Measurements from ENCODE around the gene HOGA1. TPM values are rescaled to one million over a fixed set of nuclear protein-coding genes. Genes with fewer than 3 reads are reported as not detected.
"Not testable (repeated sequence)": the region's sequence is repeated elsewhere in the genome, so short reads cannot be mapped to it uniquely, and the experiment has no call there.

Gene HOGA1
- polyA plus RNA-seq, 1 of the 3 experiments (the other 2 are of a cell fraction), result 2.9 TPM

GRCh38 chr10:97553575-97554031 is 30.6 kb upstream of the HOGA1 start:
- H4K20me1 ChIP-seq (ENCODE audit: insufficient read depth), result no peaks in the 10 kb centered on the region
- H3K4me2 ChIP-seq, result no peak overlapping the region; the same call in 1 of the 2 replicates
- ChIA-PET CTCF (interaction anchor here (0.6 to 8.4 kb wide), 31 partner anchors 8 to 376 kb away, joined by 3 to 132 read pairs (median 4); partner anchors contain the start of genes ANKRD2, C10orf62, EXOSC1 and HOGA1), POLR2A (interaction anchor here (1.2 to 1.6 kb wide), 3 partner anchors 54 to 92 kb away, joined by 3 to 4 read pairs (median 4); partner anchors contain the start of gene UBTD1)
- TF ChIP-seq JUND (IDR thresholded peaks at IDR 0.05) (no peak), FOSL2 (IDR thresholded peaks at IDR 0.05; ENCODE audit: borderline replicate concordance, low read depth) (no peak), YY1 (IDR thresholded peaks at IDR 0.05; ENCODE audit: low read depth) (no peak), TAF1 (IDR thresholded peaks at IDR 0.05; ENCODE audit: borderline replicate concordance, low read depth, low read length) (no peak), SMC3 (IDR thresholded peaks at IDR 0.05; ENCODE audit: low read depth, low read length) (peak; percentile 92), CHD2 (IDR thresholded peaks at IDR 0.05; ENCODE audit: low read length, partially characterized antibody) (peak; percentile 31), NRF1 (IDR thresholded peaks at IDR 0.05; ENCODE audit: low read depth, low read length) (peak; percentile 4; the same call in 1 of the 2 replicates), EZH2phosphoT487 (IDR thresholded peaks at IDR 0.05; ENCODE audit: borderline replicate concordance, low read depth) (no peak), RAD21 (IDR thresholded peaks at IDR 0.05; ENCODE audit: low read length) (peak; percentile 91), GATA2 (CRISPR knock-in tag; IDR thresholded peaks at IDR 0.05) (no peak)
- TF ChIP-seq, protein P1, sequence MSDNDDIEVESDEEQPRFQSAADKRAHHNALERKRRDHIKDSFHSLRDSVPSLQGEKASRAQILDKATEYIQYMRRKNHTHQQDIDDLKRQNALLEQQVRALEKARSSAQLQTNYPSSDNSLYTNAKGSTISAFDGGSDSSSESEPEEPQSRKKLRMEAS (IDR thresholded peaks at IDR 0.05; ENCODE audit: low read depth), result peak; percentile 39; the same call in 1 of the 2 replicates
- TF ChIP-seq, protein P2, sequence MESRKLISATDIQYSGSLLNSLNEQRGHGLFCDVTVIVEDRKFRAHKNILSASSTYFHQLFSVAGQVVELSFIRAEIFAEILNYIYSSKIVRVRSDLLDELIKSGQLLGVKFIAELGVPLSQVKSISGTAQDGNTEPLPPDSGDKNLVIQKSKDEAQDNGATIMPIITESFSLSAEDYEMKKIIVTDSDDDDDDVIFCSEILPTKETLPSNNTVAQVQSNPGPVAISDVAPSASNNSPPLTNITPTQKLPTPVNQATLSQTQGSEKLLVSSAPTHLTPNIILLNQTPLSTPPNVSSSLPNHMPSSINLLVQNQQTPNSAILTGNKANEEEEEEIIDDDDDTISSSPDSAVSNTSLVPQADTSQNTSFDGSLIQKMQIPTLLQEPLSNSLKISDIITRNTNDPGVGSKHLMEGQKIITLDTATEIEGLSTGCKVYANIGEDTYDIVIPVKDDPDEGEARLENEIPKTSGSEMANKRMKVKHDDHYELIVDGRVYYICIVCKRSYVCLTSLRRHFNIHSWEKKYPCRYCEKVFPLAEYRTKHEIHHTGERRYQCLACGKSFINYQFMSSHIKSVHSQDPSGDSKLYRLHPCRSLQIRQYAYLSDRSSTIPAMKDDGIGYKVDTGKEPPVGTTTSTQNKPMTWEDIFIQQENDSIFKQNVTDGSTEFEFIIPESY (IDR thresholded peaks at IDR 0.05; ENCODE audit: borderline replicate concordance, low read depth), result no peak
- TF ChIP-seq, protein P3, sequence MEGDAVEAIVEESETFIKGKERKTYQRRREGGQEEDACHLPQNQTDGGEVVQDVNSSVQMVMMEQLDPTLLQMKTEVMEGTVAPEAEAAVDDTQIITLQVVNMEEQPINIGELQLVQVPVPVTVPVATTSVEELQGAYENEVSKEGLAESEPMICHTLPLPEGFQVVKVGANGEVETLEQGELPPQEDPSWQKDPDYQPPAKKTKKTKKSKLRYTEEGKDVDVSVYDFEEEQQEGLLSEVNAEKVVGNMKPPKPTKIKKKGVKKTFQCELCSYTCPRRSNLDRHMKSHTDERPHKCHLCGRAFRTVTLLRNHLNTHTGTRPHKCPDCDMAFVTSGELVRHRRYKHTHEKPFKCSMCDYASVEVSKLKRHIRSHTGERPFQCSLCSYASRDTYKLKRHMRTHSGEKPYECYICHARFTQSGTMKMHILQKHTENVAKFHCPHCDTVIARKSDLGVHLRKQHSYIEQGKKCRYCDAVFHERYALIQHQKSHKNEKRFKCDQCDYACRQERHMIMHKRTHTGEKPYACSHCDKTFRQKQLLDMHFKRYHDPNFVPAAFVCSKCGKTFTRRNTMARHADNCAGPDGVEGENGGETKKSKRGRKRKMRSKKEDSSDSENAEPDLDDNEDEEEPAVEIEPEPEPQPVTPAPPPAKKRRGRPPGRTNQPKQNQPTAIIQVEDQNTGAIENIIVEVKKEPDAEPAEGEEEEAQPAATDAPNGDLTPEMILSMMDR (IDR thresholded peaks at IDR 0.05), result peak; percentile 91
- TF ChIP-seq, protein P4, sequence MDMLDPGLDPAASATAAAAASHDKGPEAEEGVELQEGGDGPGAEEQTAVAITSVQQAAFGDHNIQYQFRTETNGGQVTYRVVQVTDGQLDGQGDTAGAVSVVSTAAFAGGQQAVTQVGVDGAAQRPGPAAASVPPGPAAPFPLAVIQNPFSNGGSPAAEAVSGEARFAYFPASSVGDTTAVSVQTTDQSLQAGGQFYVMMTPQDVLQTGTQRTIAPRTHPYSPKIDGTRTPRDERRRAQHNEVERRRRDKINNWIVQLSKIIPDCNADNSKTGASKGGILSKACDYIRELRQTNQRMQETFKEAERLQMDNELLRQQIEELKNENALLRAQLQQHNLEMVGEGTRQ (IDR thresholded peaks at IDR 0.05; ENCODE audit: borderline replicate concordance, low read depth, low read length), result no peak
- no peaks in the 10 kb centered on the region for H3F3A ChIP-seq (replicated peaks; ENCODE audit: insufficient read depth)
- no peaks in the 10 kb centered on the region for H3K27me3 ChIP-seq (ENCODE audit: insufficient read depth)
- 32% methylated on average over 6 of the region's 6 CpGs for WGBS (ENCODE audit: low lambda C conversion rate)
- H3K9me2 ChIP-seq, result no peaks in the 10 kb centered on the region
- no peaks in the 10 kb centered on the region for H3K36me3 ChIP-seq (replicated peaks in 1 of 2; ENCODE audit: control insufficient read depth in 1 of 2, insufficient read depth in 2 of 2, low read length in 1 of 2)
- H3K4me1 ChIP-seq (ENCODE audit: control insufficient read depth in 1 of 2, insufficient read depth in 2 of 2, low read depth in 1 of 2, low read length in 1 of 2), result peaks cover 12 to 23% of the 10 kb centered on the region in 2 experiments; a peak in 3 of 4 replicates
- H3K27ac ChIP-seq (ENCODE audit: low read depth in 2 of 2, low read length in 1 of 2), result no peak overlapping the region
- H3K4me3 ChIP-seq (ENCODE audit: low read depth in 2 of 2, low read length in 1 of 2), result no peak overlapping the region; a peak in 1 of 4 replicates
- H3K9ac ChIP-seq, result no peak overlapping the region
- peaks cover 34% of the 10 kb centered on the region for H3K79me2 ChIP-seq (ENCODE audit: insufficient read depth)
- H2AFZ ChIP-seq (ENCODE audit: low read depth), result no peak overlapping the region
- H3K9me3 ChIP-seq, result no peaks in the 10 kb centered on the region
- peak; percentile 80 for DNase-seq

DNA sequence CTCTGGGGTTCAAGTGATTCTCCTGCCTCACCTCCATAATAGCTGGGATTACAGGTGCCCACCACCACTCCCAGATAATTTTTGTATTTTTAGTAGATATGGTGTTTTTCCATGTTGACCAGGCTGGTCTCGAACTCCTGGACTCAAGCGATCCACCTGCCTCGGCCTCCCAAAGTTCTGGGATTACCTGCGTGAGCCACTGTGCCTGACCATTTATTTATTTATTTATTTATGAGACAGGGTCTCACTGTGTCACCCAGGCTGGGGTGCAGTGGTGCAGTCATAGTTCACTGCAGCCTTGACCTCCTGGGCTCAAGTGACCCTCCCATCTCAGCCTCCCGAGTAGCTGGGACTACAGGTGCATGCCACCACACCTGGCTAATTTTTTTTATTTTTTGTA is 29.9 kb upstream of the HOGA1 start:
- peaks cover 8 to 16% of the 10 kb centered on the region in 2 experiments; a peak in 3 of 4 replicates for H3K4me1 ChIP-seq (ENCODE audit: control insufficient read depth in 1 of 2, insufficient read depth in 2 of 2, low read depth in 1 of 2, low read length in 1 of 2)
- not testable (repeated sequence) for DNase-seq; H3K9me3 ChIP-seq; H3K27ac ChIP-seq (ENCODE audit: low read depth in 2 of 2, low read length in 1 of 2); H3K36me3 ChIP-seq (replicated peaks in 1 of 2; ENCODE audit: control insufficient read depth in 1 of 2, insufficient read depth in 2 of 2, low read length in 1 of 2); H3K9ac ChIP-seq; H3K4me3 ChIP-seq (ENCODE audit: low read depth in 2 of 2, low read length in 1 of 2); H3K27me3 ChIP-seq (ENCODE audit: insufficient read depth); H2AFZ ChIP-seq (ENCODE audit: low read depth); H3K9me2 ChIP-seq; H4K20me1 ChIP-seq (ENCODE audit: insufficient read depth); H3F3A ChIP-seq (replicated peaks; ENCODE audit: insufficient read depth); H3K4me2 ChIP-seq
- WGBS (ENCODE audit: low lambda C conversion rate), result 95% methylated on average over 5 of the region's 5 CpGs
- peaks cover 30% of the 10 kb centered on the region for H3K79me2 ChIP-seq (ENCODE audit: insufficient read depth)
- CTCF ChIA-PET, result interaction anchor here (0.6 to 8.4 kb wide), 26 partner anchors 8 to 376 kb away, joined by 3 to 132 read pairs (median 6); partner anchors contain the start of genes ANKRD2, C10orf62, EXOSC1 and HOGA1
- POLR2A ChIA-PET, result interaction anchor here (1.5 kb wide), 1 partner anchor 90 kb away, joined by 4 read pairs; no protein-coding TSS in a partner anchor

- H2AFZ ChIP-seq (ENCODE audit: low read depth); H3K9me3 ChIP-seq; DNase-seq; H3K4me2 ChIP-seq; H3K9me2 ChIP-seq; H3K4me3 ChIP-seq (ENCODE audit: low read depth in 2 of 2, low read length in 1 of 2); H3K27me3 ChIP-seq (ENCODE audit: insufficient read depth); H3K9ac ChIP-seq; H3K27ac ChIP-seq (ENCODE audit: low read depth in 2 of 2, low read length in 1 of 2); POLR2A ChIA-PET; H3K36me3 ChIP-seq (replicated peaks in 1 of 2; ENCODE audit: control insufficient read depth in 1 of 2, insufficient read depth in 2 of 2, low read length in 1 of 2); H3F3A ChIP-seq (replicated peaks; ENCODE audit: insufficient read depth); H3K4me1 ChIP-seq (ENCODE audit: control insufficient read depth in 1 of 2, insufficient read depth in 2 of 2, low read depth in 1 of 2, low read length in 1 of 2); H4K20me1 ChIP-seq (ENCODE audit: insufficient read depth): not testable (repeated sequence)
- 79% methylated on average over 9 of the region's 10 CpGs for WGBS (ENCODE audit: low lambda C conversion rate)
- H3K79me2 ChIP-seq (ENCODE audit: insufficient read depth), result peaks cover 24% of the 10 kb centered on the region
- CTCF ChIA-PET, result interaction anchor here (6.8 to 7.5 kb wide), 2 partner anchors 17 to 91 kb away, joined by 64 to 132 read pairs; partner anchors contain the start of gene ANKRD2
Measured at GRCh38 chr10:97555541-97555940, 28.6 kb upstream of the HOGA1 start.
